GM21367 (cell line): ENCODE data around the gene SMIM17.
"Not testable (repeated sequence)": the region's sequence is repeated elsewhere in the genome, so short reads cannot be mapped to it uniquely, and the experiment has no call there.

ENCODE experiments used
- ATAC-seq: cut with Tn5 transposase; IDR thresholded peaks from one replicate; pipeline ENCODE4 v1.9.1; 2021; ENCODE audit not compliant: unreplicated experiment

The SMIM17 gene

DNA sequence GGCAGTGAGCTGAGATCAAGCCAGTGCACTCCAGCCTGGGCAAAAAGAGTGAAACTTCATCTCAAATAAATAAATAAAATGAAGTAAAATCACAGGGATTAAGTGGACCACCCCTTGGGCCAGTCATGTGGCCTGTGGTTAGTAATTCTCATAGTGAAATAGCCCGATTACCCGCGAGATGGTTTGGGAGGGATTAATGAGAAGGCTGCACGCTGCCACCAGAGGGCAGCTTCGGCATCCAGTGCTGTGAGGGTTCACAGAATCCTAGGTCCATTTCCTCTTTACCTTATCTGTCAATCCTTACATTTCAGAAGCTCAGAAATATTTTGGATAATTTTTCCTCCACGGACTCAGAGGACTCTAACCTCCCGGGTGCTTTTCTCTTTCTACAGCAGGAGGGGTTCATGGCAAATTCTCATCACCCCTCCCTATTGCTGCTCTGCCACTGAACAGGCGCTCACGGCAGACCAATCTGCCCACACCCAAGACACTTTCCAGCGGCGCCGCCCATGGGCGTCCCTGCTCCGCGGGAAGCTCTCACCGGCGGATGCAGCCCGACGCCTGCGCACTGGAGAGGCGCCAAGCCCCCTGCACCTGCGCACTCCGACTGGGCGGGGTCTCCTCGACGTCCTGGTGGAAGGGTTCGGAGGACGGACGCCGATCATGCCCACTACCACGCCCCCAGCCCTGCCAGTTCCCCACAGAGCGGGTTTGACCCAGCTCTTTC lies 17.6 kb downstream of the SMIM17 start:
- ATAC-seq = no peak

GRCh38 chr19:56661248-56661647 lies 18.3 kb downstream of the SMIM17 start:
- ATAC-seq = no peak

DNA sequence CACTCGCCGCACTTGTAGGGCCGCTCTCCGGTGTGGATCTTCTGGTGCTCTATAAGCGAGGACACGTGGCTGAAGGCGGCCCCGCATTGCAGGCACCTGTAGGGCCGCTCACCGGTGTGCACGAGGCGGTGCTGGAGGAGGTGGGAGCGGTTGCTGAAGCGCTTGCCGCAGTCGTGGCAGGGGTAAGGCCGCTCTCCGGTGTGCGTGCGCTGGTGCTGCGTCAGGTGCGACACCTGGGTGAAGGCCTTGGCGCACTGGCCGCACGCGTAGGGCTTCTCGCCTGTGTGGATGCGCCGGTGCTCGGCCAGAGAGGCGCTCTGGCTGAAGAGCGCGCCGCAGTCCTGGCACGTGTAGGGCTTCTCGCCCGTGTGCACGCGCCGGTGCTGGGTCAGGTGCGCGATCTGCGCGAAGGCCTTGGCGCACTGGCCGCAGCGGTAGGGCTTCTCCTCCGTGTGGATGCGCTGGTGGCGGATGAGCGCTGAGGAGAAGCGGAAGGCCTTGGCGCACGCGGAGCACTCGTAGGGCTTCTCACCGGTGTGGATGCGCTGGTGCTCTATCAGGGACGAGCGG lies 21.1 kb downstream of the SMIM17 start:
- ATAC-seq = no peak

DNA sequence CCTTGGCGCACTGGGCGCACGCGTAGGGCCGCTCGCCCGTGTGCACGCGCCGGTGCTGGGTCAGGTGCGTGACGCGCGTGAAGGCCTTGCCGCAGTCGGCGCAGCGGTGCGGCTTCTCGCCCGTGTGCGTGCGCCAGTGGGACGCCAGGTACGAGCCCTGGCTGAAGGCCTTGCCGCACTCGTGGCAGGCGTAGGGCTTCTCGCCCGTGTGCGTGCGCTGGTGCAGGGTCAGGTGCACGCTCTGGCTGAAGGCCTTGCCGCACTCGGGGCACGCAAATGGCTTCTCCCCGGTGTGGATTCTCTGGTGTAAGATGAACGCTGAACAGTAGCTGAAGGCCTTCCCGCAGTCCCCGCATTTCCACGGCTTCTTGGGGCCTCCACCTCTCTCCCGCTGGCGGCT lies 21.6 kb downstream of the SMIM17 start:
- no peak for ATAC-seq

DNA sequence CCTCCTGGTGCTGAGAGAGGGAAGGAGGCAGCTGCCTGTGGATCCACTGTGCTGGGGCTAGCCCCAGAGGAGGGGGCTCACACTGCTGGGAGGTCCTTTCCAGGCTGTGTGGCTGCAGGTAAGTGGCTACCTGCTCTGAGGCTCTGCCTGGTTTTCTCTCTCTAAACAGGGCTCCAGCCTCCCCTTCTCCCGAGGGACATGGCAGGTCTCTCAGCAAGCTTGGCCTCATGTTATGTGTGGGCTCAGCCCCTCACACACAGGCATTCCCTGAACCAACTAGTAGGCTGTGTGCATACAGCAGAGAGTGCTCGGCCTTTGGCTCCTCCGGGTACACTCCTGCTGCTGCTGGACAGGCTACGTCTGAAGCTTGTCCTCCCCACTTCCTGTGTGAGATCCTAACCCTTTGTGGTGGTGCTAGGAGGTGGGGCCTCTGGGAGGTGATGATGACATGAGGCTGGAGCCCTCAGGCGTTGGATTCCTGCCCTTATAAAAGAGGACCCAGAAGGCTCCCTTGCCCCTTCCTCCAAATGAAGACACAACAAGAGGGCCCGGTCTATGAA lies 24.4 kb downstream of the SMIM17 start:
- ATAC-seq = no peak

GRCh38 chr19:56668676-56669075 lies 25.7 kb downstream of the SMIM17 start:
- ATAC-seq = no peak

DNA sequence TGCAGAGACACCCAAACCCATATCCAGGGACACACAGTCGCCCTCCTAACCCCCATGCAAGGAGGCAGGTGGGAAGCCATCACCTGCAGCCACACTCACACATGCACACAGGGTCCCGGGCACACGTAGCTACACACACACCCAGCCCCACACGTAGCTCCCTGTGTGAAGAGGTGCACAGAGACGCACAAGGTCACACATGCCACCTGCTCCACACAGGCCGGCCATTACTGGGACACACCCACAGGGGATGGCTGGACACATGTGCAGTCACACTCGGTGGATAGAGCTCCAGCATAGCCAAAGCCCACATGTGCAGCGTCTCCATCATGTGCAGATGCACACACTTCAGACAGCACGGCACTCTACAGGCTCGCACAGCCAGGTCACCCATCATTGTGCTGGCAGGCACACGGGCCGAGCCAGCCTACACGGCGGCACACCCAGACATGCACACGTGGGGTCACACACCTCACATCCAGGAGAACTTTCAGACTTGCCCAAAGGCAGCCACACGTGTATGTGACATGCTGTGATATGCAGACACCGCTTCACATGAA lies 27.5 kb downstream of the SMIM17 start:
- no peak for ATAC-seq

DNA sequence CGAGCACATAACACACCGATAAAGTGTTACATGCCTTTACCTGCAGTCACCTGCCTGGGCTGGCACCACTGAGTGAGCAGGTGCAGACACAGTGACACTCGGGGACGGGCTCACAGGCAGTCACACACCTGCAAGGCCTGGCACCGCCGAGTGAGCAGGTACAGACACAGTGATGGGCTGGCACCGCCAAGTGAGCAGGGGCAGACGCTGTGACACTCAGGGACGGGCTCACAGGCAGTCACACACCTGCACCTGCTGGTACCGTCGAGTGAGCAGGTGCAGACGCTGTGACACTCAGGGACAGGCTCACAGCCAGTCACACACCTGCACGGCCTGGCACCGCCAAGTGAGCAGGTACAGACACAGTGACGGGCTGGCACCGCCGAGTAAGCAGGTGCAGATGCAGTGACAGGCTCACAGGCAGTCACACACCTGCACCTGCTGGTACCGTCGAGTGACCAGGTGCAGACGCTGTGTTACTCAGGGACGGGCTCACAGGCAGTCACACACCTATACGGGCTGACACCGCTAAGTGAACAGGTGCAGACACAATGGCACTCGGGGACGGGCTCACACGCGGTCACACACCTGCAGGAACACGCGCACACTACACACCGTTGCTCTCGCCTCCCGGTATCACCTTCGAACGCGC lies 28.1 kb downstream of the SMIM17 start:
- ATAC-seq = no peak

- ATAC-seq = no peak
Measured at GRCh38 chr19:56671613-56671994, 28.6 kb downstream of the SMIM17 start, which contains the start of gene ZNF835. ZNF835 (minus strand) TSS chr19:56671757; CDS start chr19:56665198, 6,559 bp downstream.

DNA sequence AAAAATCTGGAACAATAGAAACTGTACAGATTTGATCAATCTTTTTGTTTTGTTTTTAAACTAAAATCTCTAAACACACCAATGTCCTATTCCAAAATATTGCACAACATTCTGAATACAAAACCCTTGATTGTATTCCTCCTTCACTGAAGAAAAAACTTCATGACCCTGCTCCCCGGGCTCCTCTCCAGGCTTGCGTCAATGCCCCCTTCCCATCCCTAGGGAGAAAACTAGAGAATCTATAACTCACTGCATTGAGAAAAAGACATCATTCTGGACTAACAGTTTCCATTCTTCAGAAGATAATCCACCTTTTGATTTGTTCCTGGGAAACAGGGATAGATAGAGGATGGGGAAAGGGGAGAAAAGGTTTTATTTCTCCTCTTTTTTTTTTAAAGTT lies 29.7 kb downstream of the SMIM17 start:
- not testable (repeated sequence) for ATAC-seq

GRCh38 chr19:56678205-56678604 lies 35.2 kb downstream of the SMIM17 start:
- ATAC-seq = no peak

DNA sequence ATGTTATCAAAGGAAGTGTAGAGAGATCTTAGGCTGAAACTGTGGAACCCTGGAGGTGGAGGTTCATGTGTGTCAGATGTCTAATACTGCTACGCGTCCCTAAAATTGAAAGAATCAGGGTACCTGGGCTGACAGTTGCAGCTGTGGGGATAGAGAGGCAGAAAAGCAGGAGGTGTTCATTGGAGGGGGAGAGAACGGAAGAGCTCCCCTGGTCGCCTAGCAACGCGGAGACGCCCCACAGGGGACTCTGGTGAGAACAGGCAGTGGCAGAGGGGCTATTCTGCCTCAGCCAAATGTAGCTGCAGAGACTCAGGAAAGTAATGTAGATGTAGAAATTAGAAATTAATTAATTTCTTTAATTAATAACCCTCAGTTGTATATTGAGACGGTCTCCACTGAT lies 38.7 kb downstream of the SMIM17 start:
- no peak for ATAC-seq

DNA sequence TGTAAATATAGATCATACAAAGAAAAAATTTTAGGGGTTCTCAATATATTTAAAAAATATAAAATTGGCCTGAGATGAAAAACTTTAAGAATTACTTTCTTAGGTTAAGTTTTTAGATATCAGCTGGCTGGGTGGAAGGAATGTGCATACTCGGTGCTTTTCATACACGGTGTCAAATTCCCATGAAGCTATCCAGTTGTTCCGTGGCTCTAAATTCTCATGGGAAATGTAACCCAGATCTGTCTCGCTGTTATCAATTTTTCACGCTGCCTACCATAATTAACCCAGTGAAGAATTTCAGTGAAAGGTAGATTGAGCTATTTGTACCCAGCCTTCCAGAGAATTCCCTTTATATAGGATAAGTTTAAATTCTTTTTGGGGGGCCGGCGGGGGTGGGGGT lies 40.2 kb downstream of the SMIM17 start:
- no peak for ATAC-seq

DNA sequence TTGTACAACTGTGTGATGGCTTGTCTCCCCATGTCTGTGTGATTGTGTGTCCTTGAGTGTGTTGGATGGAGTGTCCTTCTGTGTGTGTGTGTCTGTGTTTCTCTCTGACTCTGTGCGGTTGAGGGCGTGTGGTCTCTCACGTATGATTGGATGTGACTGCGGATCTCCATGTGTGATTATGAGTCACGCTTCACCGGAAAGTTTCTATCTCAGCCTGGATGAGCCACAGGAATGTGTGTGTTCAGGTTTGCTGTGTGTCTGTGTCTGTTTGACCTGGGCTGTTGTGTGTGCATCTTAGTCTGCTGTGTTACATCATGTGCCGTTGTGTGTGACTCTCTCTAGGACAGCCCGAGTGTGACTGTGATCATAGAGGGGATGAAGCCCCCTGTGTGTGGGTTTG lies 44.1 kb downstream of the SMIM17 start:
- ATAC-seq = no peak

GRCh38 chr19:56689198-56689597 lies 46.2 kb downstream of the SMIM17 start:
- no peak for ATAC-seq

DNA sequence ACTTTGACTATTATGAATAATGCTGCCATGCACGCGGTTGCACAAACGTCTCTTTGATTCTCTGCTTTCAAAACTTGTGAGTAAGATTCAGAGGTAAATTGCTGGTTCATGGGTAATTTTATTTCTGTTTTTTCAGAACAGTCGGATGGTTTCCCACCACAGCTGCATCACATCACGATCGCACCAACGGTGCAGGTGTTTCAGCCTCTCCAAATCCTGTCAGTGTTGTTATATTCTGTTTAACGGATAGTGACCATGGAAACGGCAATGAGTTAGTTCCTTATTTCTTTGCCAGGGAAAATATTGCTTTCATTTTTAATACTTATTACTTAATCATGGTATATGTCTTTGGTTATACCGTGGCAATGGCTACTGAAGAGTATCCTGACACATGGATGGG lies 47.7 kb downstream of the SMIM17 start:
- ATAC-seq = no peak

GRCh38 chr19:56692206-56692895 lies 49.4 kb downstream of the SMIM17 start:
- ATAC-seq = no peak

GRCh38 chr19:56699552-56699951 lies 56.6 kb downstream of the SMIM17 start:
- no peak for ATAC-seq

- no peak for ATAC-seq
Measured at GRCh38 chr19:56701895-56702294, 58.9 kb downstream of the SMIM17 start.

GRCh38 chr19:56705939-56706338 lies 63.0 kb downstream of the SMIM17 start:
- ATAC-seq = no peak
